Epithelial cell of proximal tubule (primary cell): ENCODE measurements around the gene TMEM131L. TPM values are rescaled to one million over a fixed set of nuclear protein-coding genes. Genes with fewer than 3 reads are reported as not detected.
A peak's percentile ranks its signal among the peaks of the same experiment; 100 is the strongest.

Experiments
- DNase-seq: peaks from one replicate; pipeline ENCODE4 v3.0.0-alpha.2; 2011; ENCODE audit warnings: low read depth
- H3K4me3 ChIP-seq: 2 replicates; pipeline ENCODE4 v1.5.1; 2011; ENCODE audit warnings: low read depth, mild to moderate bottlenecking, low read length
- total RNA-seq: library from RNA; depleted of rRNA; stranded (reverse); fragments of >200 nt; gene quantifications from 2 replicates; pipeline ENCODE4 v1.2.3, GENCODE V29; 2015
- TF ChIP-seq, protein P1 (sequence below): conservative IDR thresholded peaks from 2 replicates; pipeline ENCODE4 v1.5.1; 2012; ENCODE audit warnings: low read depth, mild to moderate bottlenecking, low read length

Gene TMEM131L
- total RNA-seq, 1 donor from 2014 or later, result 4.5 TPM

GRCh38 chr4:153531000-153531358 is 64.8 kb downstream of the TMEM131L start:
- TF ChIP-seq, protein P1, sequence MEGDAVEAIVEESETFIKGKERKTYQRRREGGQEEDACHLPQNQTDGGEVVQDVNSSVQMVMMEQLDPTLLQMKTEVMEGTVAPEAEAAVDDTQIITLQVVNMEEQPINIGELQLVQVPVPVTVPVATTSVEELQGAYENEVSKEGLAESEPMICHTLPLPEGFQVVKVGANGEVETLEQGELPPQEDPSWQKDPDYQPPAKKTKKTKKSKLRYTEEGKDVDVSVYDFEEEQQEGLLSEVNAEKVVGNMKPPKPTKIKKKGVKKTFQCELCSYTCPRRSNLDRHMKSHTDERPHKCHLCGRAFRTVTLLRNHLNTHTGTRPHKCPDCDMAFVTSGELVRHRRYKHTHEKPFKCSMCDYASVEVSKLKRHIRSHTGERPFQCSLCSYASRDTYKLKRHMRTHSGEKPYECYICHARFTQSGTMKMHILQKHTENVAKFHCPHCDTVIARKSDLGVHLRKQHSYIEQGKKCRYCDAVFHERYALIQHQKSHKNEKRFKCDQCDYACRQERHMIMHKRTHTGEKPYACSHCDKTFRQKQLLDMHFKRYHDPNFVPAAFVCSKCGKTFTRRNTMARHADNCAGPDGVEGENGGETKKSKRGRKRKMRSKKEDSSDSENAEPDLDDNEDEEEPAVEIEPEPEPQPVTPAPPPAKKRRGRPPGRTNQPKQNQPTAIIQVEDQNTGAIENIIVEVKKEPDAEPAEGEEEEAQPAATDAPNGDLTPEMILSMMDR, result peak; percentile 19
- H3K4me3 ChIP-seq, result no peak overlapping the region

DNA sequence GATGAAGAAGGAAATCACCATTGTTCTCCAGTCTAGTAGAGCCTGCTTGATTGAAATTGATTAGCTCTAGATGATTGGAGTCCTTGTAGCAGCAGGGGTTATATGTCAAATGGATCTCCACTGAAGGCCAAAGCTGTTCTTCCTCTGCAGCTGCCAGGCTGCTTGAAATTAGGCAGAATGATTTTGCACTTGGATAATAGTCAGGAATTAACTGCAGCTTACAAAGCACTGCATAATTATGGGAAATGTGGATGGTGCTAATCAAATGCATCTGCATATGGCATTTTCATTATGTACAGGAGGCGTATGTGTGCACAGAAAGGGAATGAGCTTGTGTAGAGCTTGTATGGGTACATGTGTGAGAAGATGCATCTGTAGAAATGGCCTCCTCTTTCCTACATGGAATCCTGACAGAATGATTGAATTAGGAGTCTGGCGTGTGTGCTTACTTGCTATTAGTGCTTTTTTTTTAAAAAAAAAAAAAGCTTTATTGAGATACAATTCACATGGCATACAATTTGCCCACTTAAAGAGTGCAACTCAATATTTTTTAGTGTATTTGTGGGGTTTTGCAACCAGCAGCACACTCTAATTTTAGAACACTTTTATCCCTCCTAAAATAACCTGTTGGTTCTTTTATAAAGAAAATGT is 65.9 kb downstream of the TMEM131L start:
- no peak for DNase-seq
- TF ChIP-seq, protein P1, result no peak
- H3K4me3 ChIP-seq, result no peak overlapping the region

More at GRCh38 chr4:153531000-153531358, 64.8 kb downstream of the TMEM131L start:
- DNase-seq, result no peak

- TF ChIP-seq, protein P1, result no peak
- H3K4me3 ChIP-seq, result no peak overlapping the region
- DNase-seq, result no peak
Observed at GRCh38 chr4:153532636-153533035, 66.5 kb downstream of the TMEM131L start.

- no peak overlapping the region for H3K4me3 ChIP-seq
- DNase-seq, result no peak
- TF ChIP-seq, protein P1, result no peak
Observed at GRCh38 chr4:153533387-153533786, 67.2 kb downstream of the TMEM131L start.

GRCh38 chr4:153534792-153535629 is 68.9 kb downstream of the TMEM131L start:
- TF ChIP-seq, protein P1, result no peak
- H3K4me3 ChIP-seq, result no peak overlapping the region
- DNase-seq, result no peak

DNA sequence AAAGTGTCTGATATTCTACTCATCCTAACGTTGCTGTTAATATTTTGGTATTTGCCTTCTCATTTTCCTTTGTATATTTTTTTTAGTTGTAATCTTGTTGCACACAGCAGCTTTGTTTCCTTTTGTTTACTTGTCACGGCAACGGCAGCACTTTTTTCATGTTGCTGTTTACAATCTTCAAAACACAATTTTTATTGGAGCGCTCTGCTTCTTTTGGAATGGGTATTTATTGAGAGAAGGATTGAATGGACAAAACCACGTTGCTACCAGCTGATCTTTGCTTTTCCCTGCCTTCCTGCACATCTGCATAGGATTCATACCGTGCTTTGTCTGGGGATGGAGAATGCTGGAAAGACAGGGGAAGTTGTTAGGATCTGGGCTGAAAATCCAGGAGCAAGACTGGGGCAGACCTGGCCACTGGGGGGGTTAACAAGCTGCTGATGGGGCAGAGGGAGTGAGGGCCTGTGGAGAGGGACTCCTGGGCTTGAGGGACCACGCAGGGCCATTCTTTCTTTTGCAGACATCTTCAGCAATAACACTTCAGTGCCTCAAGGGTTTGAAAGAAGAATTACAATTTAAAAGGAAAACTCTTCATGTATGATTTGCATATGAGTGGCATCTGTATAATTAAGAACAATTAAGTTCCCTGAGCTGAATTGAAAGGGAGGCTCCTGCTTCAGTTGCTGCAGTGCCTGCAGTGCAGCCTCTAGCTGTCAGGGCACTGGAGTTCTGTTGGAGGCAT is 69.8 kb downstream of the TMEM131L start:
- TF ChIP-seq, protein P1, result no peak
- DNase-seq, result no peak
- no peak overlapping the region for H3K4me3 ChIP-seq
